Epidermal melanocyte (primary cell): ENCODE measurements around the gene NUP98.

Source experiments
- DNase-seq: peaks from one replicate; pipeline ENCODE4 v3.0.0; 2011; ENCODE audit warnings: low spot score; ENCODE audit not compliant: insufficient read length

Gene NUP98

GRCh38 chr11:3797329-3798090, at the start of gene NUP98:
NUP98 (minus strand) TSS chr11:3797554; CDS start chr11:3782117, 15,437 bp downstream.
- DNase-seq = peak; percentile 95

GRCh38 chr11:3845670-3846069, 48.3 kb upstream of the NUP98 start:
- no peak for DNase-seq

GRCh38 chr11:3845246-3845645, 47.9 kb upstream of the NUP98 start:
- DNase-seq = no peak

GRCh38 chr11:3843326-3843725, 46.0 kb upstream of the NUP98 start:
- DNase-seq = no peak

GRCh38 chr11:3841426-3842350, 44.3 kb upstream of the NUP98 start:
- peak; percentile 70 for DNase-seq

GRCh38 chr11:3840870-3841425, 43.6 kb upstream of the NUP98 start, which contains the start of gene RHOG:
RHOG (minus strand) TSS chr11:3840959; CDS start chr11:3828138, 12,821 bp downstream.
- peak; percentile 71 for DNase-seq

GRCh38 chr11:3840004-3840869, 42.9 kb upstream of the NUP98 start:
- no peak for DNase-seq

- DNase-seq = no peak
Observed at GRCh38 chr11:3838504-3838903, 41.1 kb upstream of the NUP98 start.

GRCh38 chr11:3837793-3838192, 40.4 kb upstream of the NUP98 start:
- no peak for DNase-seq

GRCh38 chr11:3836903-3837302, 39.5 kb upstream of the NUP98 start:
- DNase-seq = no peak

- no peak for DNase-seq
Observed at GRCh38 chr11:3835751-3836150, 38.4 kb upstream of the NUP98 start.

- DNase-seq = no peak
Observed at GRCh38 chr11:3834664-3835461, 37.5 kb upstream of the NUP98 start.

GRCh38 chr11:3834349-3834663, 37.0 kb upstream of the NUP98 start:
- no peak for DNase-seq

GRCh38 chr11:3833449-3833848, 36.1 kb upstream of the NUP98 start:
- no peak for DNase-seq

GRCh38 chr11:3832816-3833215, 35.5 kb upstream of the NUP98 start:
- DNase-seq = no peak

- no peak for DNase-seq
Observed at GRCh38 chr11:3831378-3832239, 34.3 kb upstream of the NUP98 start.

- no peak for DNase-seq
Observed at GRCh38 chr11:3830730-3831129, 33.4 kb upstream of the NUP98 start.

GRCh38 chr11:3830088-3830487, 32.7 kb upstream of the NUP98 start:
- DNase-seq = no peak

- DNase-seq = no peak
Observed at GRCh38 chr11:3827434-3828186, 30.3 kb upstream of the NUP98 start.
